NCI-H187 (cell line): ENCODE measurements around the gene LRRC32.

Experiments
- DNase-seq, 2 experiments: peaks; one replicate each; lab custom pipeline; 2025; lab: John Stamatoyannopoulos, UW

LRRC32 gene, protein sequence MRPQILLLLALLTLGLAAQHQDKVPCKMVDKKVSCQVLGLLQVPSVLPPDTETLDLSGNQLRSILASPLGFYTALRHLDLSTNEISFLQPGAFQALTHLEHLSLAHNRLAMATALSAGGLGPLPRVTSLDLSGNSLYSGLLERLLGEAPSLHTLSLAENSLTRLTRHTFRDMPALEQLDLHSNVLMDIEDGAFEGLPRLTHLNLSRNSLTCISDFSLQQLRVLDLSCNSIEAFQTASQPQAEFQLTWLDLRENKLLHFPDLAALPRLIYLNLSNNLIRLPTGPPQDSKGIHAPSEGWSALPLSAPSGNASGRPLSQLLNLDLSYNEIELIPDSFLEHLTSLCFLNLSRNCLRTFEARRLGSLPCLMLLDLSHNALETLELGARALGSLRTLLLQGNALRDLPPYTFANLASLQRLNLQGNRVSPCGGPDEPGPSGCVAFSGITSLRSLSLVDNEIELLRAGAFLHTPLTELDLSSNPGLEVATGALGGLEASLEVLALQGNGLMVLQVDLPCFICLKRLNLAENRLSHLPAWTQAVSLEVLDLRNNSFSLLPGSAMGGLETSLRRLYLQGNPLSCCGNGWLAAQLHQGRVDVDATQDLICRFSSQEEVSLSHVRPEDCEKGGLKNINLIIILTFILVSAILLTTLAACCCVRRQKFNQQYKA

DNA sequence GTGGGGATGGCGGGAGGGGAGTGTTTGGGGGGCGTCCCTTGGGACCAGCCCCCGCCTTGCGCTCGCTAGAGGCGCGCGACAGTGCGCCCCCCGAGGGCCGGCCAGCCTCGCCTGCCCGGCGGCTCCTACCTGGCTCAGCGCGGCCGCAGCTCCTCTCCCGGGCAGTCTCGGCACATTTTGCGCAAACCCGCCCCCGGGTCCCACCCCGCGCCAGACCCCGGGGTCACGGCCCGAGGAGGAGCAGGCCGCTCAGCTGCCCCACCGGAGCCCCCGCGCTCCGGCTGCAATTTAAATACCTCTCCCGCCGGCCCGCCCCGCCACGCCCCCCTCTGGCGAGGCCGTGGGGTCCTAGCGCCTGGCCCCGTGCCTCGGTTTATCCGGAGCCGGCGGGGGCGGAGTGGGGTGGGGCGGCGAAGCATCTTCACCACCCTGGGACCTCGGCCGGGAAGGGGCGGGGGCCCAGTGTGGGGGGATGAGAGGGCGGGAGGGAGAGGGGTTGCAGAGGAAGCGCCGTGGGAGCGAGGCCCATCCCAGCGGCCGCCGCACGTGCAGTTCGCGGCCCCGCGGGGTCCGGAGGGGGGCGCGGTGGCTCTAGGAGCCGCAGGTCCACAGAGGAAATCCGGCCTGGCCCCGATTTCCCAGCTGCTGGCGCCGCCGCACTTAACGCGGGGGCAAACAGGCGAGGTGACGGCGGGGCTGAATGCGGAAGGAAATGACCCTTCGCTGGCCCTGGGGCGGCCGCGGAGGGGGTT, at the start of gene LRRC32:
LRRC32 (minus strand) TSS at position 263 of the 752 bp plus-strand sequence. CDS start 4,793 bp downstream, outside the sequence.
- no peak for DNase-seq

DNA sequence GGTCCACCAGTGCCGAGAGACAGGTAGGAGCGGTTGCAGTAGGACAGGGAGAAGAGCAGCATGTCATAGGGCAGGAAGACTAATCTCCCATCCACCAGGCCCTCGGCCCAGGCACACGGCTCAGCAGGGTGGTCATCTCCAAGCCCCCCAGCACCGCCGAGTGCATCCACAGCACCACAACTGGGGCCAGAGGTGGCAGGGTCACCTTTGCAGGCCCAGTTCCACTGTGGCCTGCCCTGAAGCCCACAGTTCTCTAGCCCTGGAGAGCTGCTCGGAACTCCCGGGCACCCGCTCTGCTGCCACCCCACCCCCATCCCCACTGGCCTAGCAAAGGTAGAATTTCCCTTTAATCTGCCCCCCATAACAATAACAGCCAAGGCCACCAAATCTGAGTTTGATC, 49.1 kb upstream of the LRRC32 start:
- DNase-seq = no peak

DNA sequence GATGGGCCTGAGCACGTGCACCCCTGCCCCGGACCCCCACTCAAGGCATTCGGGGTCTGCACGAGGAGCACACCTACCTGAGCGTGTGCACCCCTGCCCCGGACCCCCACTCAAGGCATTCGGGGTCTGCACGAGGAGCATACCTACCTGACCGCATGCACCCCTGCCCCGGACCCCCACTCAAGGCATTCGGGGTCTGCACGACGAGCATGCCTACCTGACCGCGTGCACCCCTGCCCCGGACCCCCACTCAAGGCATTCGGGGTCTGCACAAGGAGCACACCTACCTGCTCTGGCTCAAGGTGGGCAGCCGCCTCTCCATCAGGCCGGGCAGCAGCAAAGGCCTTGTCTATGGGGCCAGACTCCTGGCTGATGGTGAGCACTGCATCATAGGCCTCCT, 48.7 kb upstream of the LRRC32 start:
- no peak for DNase-seq

DNA sequence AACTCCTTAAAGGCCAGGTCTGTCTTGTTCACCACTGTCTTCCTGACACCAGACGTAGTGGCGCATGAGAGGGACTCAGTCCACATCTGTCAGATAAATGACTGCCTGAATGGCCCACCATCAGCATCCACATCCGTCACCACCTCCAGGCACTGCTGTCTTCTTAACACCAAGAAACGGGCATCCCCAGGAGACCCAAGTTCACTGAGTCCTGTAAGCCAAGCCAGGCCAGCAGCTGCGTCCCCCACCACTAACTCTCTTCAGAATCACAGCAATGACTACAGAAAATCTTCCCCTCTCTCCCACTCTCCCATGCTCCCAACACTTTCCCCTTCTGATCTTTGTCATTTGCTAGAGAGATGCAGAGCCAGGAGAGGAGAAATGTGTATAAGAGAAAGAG, 47.3 kb upstream of the LRRC32 start:
- no peak for DNase-seq

DNA sequence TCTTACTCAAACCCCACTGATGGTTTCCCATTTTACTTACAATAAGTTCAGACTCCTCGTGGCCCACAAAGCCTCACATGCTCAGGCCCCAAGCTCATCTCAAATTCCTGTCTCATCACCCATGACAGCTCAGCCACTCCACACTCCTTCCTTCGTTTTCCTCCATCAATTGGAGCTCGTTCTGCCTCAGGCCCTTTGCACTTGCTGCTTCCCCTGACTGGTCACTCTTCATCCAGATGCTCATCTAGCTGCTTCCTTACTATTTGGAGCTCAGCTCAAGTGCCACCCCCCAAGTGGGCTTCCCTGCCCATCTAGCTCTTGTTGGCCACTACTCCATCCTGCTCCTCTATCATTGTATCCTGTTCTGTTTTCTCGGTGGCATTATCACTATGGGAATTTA, 46.8 kb upstream of the LRRC32 start:
- no peak for DNase-seq

DNA sequence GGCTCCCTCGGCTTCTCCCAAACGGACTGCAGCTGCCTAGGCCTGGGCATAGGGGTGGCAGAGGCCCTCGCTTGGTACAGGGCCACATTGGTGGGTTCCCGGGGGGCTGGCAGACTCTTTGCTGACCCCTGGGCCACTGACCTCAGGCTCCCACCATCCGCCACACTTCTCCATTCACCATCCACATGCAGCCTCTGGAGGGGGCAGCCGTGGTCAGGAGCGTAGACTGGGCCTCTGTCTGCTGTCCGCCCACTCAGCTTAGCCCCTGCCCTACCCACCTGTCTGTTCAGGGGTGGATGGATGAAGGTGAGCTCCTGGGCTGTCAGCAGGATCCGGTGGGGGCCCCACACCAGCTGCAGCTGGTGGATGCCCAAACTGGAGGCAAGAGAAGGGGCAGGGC, 45.7 kb upstream of the LRRC32 start:
- DNase-seq = no peak

DNA sequence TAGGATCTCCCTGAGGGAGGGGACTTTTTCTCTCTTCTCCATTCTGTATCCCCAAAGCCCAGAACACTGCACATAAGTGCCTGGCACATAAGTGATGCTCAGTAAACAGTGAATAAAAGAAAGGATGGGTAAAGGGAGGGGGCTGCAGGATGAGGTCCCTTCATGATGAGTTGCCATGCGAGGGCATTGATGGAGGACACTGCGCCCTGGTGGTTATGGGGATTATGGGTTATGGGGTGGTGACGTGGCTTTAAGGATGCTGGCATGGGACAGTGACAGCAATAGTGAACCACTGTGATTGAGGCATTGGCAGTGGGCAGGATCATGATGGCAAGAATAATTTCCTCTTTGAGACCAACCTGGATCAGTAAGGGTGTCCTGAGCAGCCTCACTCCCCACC, 43.9 kb upstream of the LRRC32 start:
- DNase-seq = no peak

DNA sequence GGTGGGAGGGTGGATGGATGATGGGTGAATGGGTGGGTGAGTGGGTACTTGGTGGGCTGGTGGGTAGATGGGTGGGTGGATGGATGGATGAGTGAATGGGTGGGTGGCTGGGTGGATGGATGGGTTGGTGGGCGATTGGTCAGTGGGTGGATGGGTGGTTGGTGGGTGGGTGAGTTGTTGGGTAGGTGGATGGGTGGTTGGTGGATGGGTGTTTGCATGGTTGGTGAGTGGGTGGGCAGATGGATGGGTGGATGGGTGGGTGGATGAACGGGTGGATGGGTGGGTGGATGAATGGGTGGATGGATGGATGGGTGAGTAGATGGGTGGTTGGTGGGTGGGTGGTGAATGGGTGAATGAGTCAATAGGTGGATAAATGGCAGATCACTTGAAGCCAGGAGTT, 43.0 kb upstream of the LRRC32 start:
- DNase-seq = no peak

DNA sequence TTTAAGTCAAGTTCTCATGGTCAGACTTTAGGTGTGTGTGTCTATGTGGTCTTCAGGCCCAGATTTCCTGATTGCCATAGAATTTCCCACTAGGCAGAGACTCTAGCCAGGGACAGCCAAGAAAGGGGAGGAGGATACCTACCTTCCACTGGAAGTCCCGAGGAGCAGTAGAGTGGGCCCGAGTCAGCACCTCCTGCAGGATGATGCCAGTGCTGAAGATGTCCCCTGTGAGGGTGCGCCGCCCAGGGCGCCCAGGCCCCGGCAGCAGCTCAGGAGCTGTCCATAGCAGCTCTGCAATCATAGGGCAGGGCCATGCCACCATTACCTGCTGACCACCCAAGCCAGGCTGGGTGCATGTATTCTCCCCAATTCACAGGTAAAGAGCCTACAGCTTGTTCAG, 41.6 kb upstream of the LRRC32 start:
- DNase-seq = no peak

DNA sequence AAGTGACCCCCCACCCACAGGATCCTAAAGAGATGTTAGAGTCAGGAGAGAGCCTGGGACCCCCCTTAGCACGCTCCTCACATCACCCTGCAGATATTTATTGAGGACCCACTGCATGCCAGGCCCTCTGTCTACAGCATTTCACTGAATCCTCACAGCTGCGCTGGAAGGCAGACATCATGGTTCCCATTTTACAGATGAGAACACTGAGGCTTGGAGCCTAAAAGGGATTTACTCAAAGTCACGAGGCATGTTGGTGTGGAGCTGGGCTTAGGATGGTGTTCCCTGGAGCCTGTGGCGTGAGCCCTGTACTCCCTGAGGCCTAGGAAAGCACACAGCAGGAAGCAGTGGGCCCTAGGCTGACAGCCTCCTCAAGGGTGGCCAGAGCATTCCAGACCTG, 39.2 kb upstream of the LRRC32 start:
- no peak for DNase-seq

DNA sequence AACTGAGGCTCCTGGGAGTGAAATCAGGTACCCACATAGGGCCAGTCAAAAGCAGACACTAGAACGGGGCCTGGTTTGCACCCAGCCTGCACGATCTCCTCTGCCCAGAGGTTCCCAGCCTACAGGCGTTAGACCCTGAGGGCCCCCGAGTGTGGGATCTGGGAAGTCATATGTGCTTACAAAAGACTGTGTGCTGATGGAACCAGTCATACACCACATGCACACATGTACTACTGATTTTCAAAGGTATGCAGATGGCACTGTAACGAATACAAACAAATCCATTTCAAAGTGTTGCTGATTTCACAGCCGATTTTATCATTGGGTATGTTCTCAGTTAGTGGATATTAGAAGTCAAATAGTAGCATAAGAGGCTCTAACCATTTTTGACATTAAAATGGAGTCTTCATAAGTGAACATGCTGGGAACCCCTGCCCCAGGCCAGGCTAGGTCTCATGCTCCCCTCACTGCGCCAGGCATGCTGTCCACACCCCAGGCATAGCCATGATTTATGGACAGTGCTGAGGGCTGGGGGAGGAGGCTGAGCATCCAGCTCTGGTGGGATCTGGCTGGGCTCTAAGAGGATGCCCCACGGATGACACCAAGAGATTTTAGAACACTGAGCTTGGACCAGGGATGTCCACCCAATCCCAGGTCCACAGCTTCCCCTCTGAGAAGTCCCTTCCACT, 38.6 kb upstream of the LRRC32 start:
- DNase-seq = no peak

DNA sequence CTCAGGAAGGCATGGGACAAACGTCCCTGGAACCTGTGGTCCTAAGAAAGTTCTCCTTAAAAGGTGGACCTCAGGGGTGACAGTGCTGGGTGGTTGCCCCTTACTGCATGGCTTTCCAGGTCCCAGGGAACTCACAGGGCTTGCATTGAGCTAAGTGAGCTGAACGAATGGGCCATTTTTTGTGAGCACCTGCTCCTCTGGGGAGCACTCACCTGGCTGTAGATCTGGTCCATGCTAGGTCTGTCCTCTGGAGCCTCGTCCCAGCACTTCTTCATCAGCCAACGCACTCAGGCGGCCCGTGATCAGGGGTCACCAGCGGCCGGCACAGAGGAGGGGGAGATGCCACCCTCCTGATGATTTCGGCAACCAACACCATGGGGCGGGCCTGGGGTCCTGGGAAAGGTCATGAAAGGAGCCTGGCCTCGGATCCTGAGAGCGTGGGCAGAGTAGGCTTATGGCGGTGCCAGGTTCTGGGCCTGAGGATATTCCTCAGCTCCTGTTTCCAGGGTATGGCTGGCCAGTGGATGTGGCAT, 36.8 kb upstream of the LRRC32 start:
- DNase-seq = no peak

DNA sequence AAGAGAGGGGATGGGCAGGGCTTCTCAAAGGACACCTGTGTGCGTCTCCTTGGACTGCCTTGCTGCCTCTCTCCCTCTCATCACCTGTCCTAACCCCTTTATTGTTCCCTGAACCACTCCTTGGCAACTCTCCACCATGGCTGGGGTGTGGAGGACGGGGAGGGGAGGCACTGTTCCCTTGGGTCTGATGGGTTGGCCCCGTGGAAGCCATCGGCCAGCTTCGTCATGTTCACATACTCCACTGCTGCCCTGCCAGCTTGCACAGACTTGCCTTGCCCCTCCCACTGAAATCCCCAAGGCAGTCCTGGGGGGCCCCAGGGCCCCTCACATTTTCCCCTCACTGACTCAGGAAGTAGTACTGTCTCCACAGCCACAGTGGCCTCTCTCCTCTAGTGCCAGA, 36.1 kb upstream of the LRRC32 start:
- DNase-seq = no peak

DNA sequence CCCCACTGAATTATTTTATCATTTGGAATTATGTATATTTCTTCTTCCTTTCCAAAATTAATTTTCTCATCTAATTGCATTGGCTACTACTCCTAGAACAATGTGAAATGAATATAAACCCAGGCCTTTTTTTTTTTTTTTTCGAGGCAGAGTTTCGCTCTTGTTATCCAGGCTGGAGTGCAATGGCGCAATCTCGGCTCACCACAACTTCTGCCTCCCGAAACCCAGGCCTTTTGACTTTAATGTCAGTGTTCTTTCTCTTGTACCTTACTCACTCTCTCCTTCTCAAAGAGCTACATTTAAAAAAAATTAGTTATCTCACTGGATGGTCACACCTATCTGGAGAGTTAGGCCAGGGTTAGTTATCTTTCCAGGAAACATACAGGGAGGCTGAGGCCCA, 35.3 kb upstream of the LRRC32 start:
- DNase-seq = no peak

DNA sequence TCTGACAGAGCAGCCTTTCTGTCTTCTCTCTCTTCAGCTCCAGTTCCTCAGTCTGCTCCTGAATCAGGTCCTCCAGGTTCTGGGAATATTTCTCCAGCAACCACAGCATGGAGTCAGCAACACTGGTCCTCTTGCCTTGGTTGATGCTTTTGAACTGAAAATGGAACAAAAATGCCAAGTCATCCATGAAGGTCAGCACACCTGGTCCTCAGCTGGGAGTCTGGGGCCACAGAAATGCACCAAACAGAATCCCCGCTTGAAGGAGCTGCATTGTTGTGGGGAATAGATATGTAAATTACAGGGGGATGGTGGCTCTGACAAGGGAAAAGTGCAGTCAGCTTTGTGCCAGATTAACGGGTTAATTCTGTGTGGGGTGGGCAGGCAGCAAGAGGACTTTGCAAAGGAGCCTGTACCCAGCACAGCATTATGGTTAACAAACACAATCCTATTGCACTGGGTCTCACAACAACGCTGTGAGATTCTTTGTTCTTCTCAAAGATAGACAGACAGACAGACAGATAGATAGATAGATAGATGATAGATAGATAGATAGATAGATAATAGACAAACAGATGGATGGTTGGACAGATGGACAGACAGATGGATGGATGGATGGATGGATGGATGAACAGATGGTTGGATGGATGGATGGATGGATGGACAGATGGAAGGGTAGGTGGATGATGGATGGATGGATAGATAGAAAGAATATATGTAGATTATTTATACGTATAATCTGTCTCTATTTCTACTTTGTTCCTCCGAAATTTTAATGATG, 33.8 kb upstream of the LRRC32 start:
- DNase-seq = no peak

DNA sequence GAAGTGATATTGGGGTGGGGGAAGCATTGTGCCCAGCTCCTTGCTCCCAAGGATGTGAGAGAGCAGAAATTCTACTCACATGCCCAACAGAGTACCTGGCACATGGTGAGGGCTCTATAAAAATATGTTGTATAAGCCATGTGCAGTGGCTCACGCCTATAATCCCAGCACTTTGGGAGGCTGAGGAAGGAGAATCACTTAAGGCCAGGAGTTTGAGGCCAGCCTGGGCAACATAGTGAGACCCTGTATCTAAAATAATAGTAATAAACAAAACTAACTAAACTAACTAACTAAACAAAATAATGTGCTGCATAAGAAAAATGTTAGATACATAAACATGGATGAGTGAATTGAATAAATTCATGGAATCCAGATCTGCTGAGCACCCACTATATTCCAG, 33.2 kb upstream of the LRRC32 start:
- no peak for DNase-seq

DNA sequence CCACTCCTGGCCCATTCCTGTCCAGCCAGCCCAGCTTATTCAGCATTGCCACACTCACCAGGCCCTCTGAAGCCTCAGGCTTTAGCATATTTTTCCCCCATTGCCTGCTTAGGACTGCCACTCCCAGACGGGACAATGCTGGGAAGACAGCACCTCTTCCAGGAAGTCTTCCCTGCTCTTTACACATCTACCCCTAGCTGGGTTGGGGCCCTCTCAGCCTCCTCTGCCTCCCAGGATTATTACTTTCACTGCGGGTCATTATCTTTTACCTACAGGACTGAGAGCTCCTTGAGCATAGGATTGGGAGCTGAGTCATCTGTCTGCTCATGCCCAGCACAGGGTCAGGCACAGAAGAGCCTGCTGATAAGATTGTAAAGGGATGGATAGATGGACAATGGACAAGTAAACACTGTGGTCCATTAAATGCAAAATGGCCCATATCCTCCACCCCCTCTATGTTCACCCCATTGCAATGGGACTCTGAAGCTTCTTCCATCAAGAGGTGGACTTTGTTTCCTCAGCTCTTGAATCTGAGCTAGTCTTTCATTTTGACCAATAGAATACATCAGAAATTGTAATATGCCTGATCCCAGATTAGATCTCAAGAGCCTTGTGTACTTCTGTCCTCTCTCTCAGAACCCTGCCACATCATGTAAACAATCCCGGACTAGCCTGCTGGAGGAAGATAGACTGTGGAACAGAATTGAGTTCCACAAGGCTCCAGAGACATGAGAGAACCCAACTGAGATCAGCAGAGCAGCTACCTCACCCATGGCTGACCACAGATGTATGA, 32.0 kb upstream of the LRRC32 start:
- DNase-seq = no peak

DNA sequence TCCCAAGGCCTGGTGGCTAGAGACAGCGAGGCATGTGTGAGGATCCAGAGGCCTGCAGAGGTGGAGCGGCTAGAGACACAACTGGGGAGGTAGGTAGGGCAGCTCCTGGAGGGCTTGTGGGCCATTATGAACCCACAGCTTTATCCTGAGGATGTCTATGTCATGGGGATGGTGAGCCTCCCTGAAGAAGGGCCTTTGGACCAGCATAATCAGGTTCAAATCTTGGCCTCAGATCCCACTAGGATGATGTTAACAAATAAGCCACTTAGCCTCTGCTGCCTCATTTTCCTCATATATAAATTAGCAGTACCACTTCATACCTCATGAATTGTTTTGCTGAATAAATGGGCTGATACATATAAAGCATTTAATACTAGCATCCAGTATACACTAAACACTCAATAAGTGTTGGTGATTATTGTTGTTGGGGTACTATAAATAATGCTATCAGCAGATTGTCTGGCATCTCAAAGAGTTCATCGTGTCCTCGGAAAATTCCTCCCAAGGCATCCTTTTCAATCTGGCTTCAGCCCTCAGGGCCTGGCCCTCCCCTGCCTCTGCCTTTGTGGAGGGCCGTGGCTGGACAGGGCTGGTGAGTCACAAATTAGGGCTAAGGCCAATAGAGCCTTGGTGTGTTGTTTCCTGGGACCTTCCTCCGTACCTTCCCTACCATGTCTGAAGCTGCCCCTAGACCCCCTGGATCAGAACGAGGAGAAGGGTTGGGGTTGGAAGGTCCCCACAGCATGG, 30.9 kb upstream of the LRRC32 start:
- DNase-seq = no peak

DNA sequence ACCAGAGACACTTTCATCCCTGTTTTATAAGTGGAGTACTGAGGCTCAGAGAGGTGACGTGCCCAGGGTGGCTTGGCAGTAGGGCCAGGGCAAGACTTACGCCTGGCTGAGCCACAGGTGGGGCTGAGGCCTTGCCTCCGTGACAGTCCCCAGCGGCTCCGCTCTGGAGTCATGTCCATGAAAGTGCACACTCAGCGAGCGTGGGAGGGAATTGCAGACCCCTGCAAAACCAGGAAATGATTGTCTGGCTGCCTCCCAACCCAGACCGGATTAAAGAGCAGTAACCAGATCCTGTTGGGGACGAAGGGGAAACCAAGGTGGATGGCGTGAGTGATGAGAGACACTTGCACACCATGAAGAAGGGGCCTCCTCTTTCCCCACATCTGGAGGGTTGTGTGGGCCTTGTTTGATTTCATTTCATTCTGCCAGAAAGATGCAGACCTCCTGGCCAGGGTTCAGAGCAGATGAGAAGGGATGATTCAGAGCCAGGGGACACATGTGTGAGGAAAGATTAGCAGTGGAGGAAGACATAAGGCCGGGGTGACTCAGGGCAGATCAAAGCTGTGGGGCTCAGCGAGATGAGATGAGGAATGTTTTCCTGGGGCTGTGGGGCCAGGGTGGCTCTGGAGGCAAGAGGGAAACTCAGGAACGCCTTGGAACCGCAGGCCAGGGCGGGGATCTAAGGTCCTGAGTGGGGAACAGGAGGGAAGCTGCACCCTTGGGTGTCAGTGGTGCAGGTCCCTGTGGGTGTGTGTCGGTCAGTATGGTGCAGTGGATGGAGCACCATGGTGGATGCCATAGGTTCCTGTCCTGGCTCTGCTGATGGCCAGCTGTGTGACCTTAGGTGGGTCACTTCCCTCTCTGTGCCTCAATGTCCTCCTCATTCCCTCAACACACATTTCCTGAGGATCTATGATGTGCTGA, 29.9 kb upstream of the LRRC32 start:
- DNase-seq = no peak
